HCT116 (cell line): ENCODE measurements around the gene KIAA1328. TPM values are rescaled to one million over a fixed set of nuclear protein-coding genes. Genes with fewer than 3 reads are reported as not detected.

Experiments used
- ATAC-seq: fragments of 200-7000 bp; cut with Tn5 transposase; 2 replicates; pipeline ENCODE4 v1.9.1; 2020; ENCODE audit warnings: mild to moderate bottlenecking, moderate library complexity
- BruUV-seq: library from RNA; stranded (reverse); fragments of 400-500 nt; replicated peaks from 2 replicates; lab custom pipeline; 2021; lab: Mats Ljungman, UMichigan
- CTCF ChIA-PET: fragments of 300-600 bp; sonication (Branson Sonifier 250); formaldehyde crosslinking; loops from one replicate; lab custom pipeline; 2021; ENCODE audit warnings: antibody characterized with exemption; lab: Charles Lee
- POLR2A ChIA-PET: fragments of 300-600, 350-600 bp; sonication (Branson Sonifier 250); formaldehyde crosslinking; loops from one replicate; lab custom pipeline; 2021; ENCODE audit warnings: antibody characterized with exemption; lab: Charles Lee
- RAD21 ChIA-PET, 2 experiments: fragments of 300-600 bp; sonication (Branson Sonifier 250); formaldehyde crosslinking; loops; one replicate each; lab custom pipeline; 2023; ENCODE audit warnings: low total read pairs in 2 of 2; ENCODE audit not compliant: uncharacterized antibody in 2 of 2, unreplicated experiment in 2 of 2, low non-redundant PET in 1 of 2; lab: Charles Lee
- DNase-seq: peaks from one replicate; pipeline ENCODE4 v3.0.0-alpha.2; 2010; ENCODE audit warnings: low read depth, low spot score
- H2AFZ ChIP-seq: fragments of 200-600 bp; shearing (Covaris generic), sonication (generic); 2 replicates; pipeline ENCODE4 v1.6.1; 2017; ENCODE audit warnings: low read depth, mixed run types, mixed read lengths, antibody characterized with exemption, low read length; ENCODE audit not compliant: poor library complexity, severe bottlenecking
- H3K27ac ChIP-seq: 2 replicates; pipeline ENCODE4 v1.5.1; 2012; ENCODE audit warnings: low read depth, low read length
- H3K27me3 ChIP-seq: fragments of 200-600 bp; sonication (generic); 2 replicates; pipeline ENCODE4 v1.6.1; 2016; ENCODE audit warnings: mixed run types, low read length, mixed read lengths; ENCODE audit not compliant: insufficient read depth
- H3K36me3 ChIP-seq, 2 experiments: fragments of 200-500 bp in 1 of 2; fragments of 200-600 bp in 1 of 2; sonication (Bioruptor generic) in 1 of 2; sonication (generic) in 1 of 2; 2 replicates each; pipeline versions ENCODE4 v1.5.1 to v1.6.1; 2014 to 2016; ENCODE audit warnings: low read length in 2 of 2, inconsistent platforms in 1 of 2, mixed read lengths in 1 of 2, mixed run types in 1 of 2; ENCODE audit not compliant: insufficient read depth in 2 of 2, control insufficient read depth in 1 of 2
- H3K4me1 ChIP-seq, 2 experiments: fragments of 200-600 bp in 1 of 2; sonication (generic) in 1 of 2; 2 replicates each; pipeline versions ENCODE4 v1.5.1 to v1.6.1; 2012 to 2017; ENCODE audit warnings: low read length in 2 of 2, inconsistent platforms in 1 of 2, mild to moderate bottlenecking in 1 of 2, mixed read lengths in 1 of 2, mixed run types in 1 of 2, moderate library complexity in 1 of 2; ENCODE audit not compliant: insufficient read depth in 2 of 2, control insufficient read depth in 1 of 2
- H3K4me2 ChIP-seq: fragments of 200-600 bp; sonication (generic); 2 replicates; pipeline ENCODE4 v1.6.1; 2017; ENCODE audit warnings: mixed run types, low read length, mixed read lengths
- H3K4me3 ChIP-seq, 2 experiments: fragments of 200-600 bp in 1 of 2; sonication (generic) in 1 of 2; replicated peaks in 1 of 2; 2 replicates each; pipeline ENCODE4 v1.5.1; 2011 to 2016; ENCODE audit warnings: low read length in 2 of 2, control low read depth in 1 of 2, low read depth in 1 of 2, mild to moderate bottlenecking in 1 of 2, mixed read lengths in 1 of 2, mixed run types in 1 of 2
- H3K79me2 ChIP-seq: fragments of 200-600 bp; sonication (generic); 2 replicates; pipeline ENCODE4 v1.6.1; 2017; ENCODE audit warnings: mild to moderate bottlenecking, mixed run types, low read length, moderate library complexity, mixed read lengths; ENCODE audit not compliant: insufficient read depth
- H3K9ac ChIP-seq: fragments of 200-600 bp; sonication (generic); 2 replicates; pipeline ENCODE4 v1.6.1; 2016; ENCODE audit warnings: low read length, mixed read lengths
- H3K9me2 ChIP-seq: fragments of 200-600 bp; sonication (generic), shearing (Covaris generic); 2 replicates; pipeline ENCODE4 v1.6.1; 2017; ENCODE audit warnings: mixed run types, mild to moderate bottlenecking, moderate library complexity; ENCODE audit not compliant: insufficient read depth
- H3K9me3 ChIP-seq, 2 experiments: fragments of 200-500 bp in 1 of 2; fragments of 200-600 bp in 1 of 2; sonication (Bioruptor generic) in 1 of 2; sonication (generic) in 1 of 2; 2 replicates each; pipeline ENCODE4 v1.6.1; 2014 to 2017; ENCODE audit warnings: low read length in 2 of 2, mixed read lengths in 2 of 2, inconsistent platforms in 1 of 2, low read depth in 1 of 2, mild to moderate bottlenecking in 1 of 2, mixed run types in 1 of 2, moderate library complexity in 1 of 2; ENCODE audit not compliant: control insufficient read depth in 1 of 2, insufficient read depth in 1 of 2
- H4K20me1 ChIP-seq: fragments of 200-600 bp; sonication (generic), shearing (Covaris generic); 2 replicates; pipeline ENCODE4 v1.6.1; 2017; ENCODE audit warnings: mixed run types, mild to moderate bottlenecking, moderate library complexity; ENCODE audit not compliant: insufficient read depth
- CBX3 ChIP-seq: IDR thresholded peaks from 2 replicates; pipeline ENCODE4 v1.6.1; 2012; ENCODE audit warnings: low read depth
- CEBPB ChIP-seq: IDR thresholded peaks from 2 replicates; pipeline ENCODE4 v1.6.1; 2012; ENCODE audit warnings: low read depth
- CTCF ChIP-seq, 3 experiments: fragments of 200-600 bp in 1 of 3; sonication (generic) in 1 of 3; IDR thresholded peaks in 2 of 3; conservative IDR thresholded peaks in 1 of 3; 2 replicates each; pipeline ENCODE4 v1.5.1; 2012 to 2017; ENCODE audit warnings: low read depth in 2 of 3, low read length in 2 of 3, antibody characterized with exemption in 1 of 3, borderline replicate concordance in 1 of 3, control low read depth in 1 of 3, mild to moderate bottlenecking in 1 of 3, mixed read lengths in 1 of 3, mixed run types in 1 of 3, moderate library complexity in 1 of 3; ENCODE audit not compliant: insufficient read depth in 1 of 3
- EGR1 ChIP-seq: IDR thresholded peaks from 2 replicates; pipeline ENCODE4 v1.6.1; 2012; ENCODE audit warnings: low read depth
- EZH2 ChIP-seq: fragments of 200-600 bp; sonication (generic); IDR thresholded peaks from 2 replicates; pipeline ENCODE4 v1.6.1; 2017; ENCODE audit warnings: antibody characterized with exemption, mixed run types
- FOSL1 ChIP-seq: IDR thresholded peaks from 2 replicates; pipeline ENCODE4 v1.6.1; 2012; ENCODE audit warnings: low read depth
- JUND ChIP-seq: IDR thresholded peaks from 2 replicates; pipeline ENCODE4 v1.6.1; 2012
- MAX ChIP-seq: IDR thresholded peaks from 2 replicates; pipeline ENCODE4 v1.6.1; 2012
- POLR2AphosphoS5 ChIP-seq: IDR thresholded peaks from 2 replicates; pipeline ENCODE4 v1.6.1; 2011; ENCODE audit warnings: mild to moderate bottlenecking, low read depth, low read length, moderate library complexity
- RAD21 ChIP-seq: IDR thresholded peaks from 2 replicates; pipeline ENCODE4 v1.6.1; 2012; ENCODE audit warnings: low read depth, mild to moderate bottlenecking
- REST ChIP-seq: IDR thresholded peaks from 2 replicates; pipeline ENCODE4 v1.6.1; 2012; ENCODE audit warnings: low read depth
- SIN3A ChIP-seq: IDR thresholded peaks from 2 replicates; pipeline ENCODE4 v1.6.1; 2012; ENCODE audit warnings: low read depth
- SP1 ChIP-seq: IDR thresholded peaks from 2 replicates; pipeline ENCODE4 v1.6.1; 2012; ENCODE audit warnings: low read depth
- SRF ChIP-seq: IDR thresholded peaks from 2 replicates; pipeline ENCODE4 v1.6.1; 2012; ENCODE audit warnings: low read depth
- YY1 ChIP-seq: IDR thresholded peaks from 2 replicates; pipeline ENCODE4 v1.6.1; 2011; ENCODE audit warnings: low read length, low read depth, moderate library complexity, mild to moderate bottlenecking; ENCODE audit not compliant: insufficient replicate concordance; ENCODE audit errors: extremely low read depth
- ZBTB33 ChIP-seq: IDR thresholded peaks from 2 replicates; pipeline ENCODE4 v1.6.1; 2011; ENCODE audit warnings: mild to moderate bottlenecking, low read length, moderate library complexity; ENCODE audit not compliant: insufficient replicate concordance; ENCODE audit errors: extremely low read depth
- ZFX ChIP-seq: fragments of 450-650 bp; IDR thresholded peaks from 2 replicates; pipeline ENCODE4 v1.6.1; 2017
- ZNF274 ChIP-seq: fragments of 200-500 bp; sonication (Bioruptor generic); IDR thresholded peaks from 2 replicates; pipeline ENCODE4 v1.6.1; 2014; ENCODE audit warnings: mild to moderate bottlenecking, low read depth, low read length, inconsistent platforms
- intact Hi-C: fragments of 100-400 bp; cut with micrococcal nuclease; formaldehyde crosslinking; loops from 2 replicates; pipeline ENCODE4 v1.10.0; 2022
- total RNA-seq: library from RNA; stranded (reverse); gene quantifications from one replicate; pipeline ENCODE4 v1.2.1, GENCODE V29; 2021; ENCODE audit not compliant: unreplicated experiment

KIAA1328 gene
- total RNA-seq, 1 experiment from 2014 or later: 5.2 TPM

- intact Hi-C loops: no loop called here
- no peak for ATAC-seq
- BruUV-seq: no TSS peak
Observed at GRCh38 chr18:37259711-37260110, 430.8 kb downstream of the KIAA1328 start.

More at GRCh38 chr18:37259711-37260110, 430.8 kb downstream of the KIAA1328 start:
- DNase-seq: no peak
- Histone ChIP-seq H3K27ac (no peak overlapping the region), H3K79me2 (no peaks in the 10 kb centered on the region), H2AFZ (no peak overlapping the region), H3K9ac (no peak overlapping the region), H3K4me3 (no peak overlapping the region), H3K4me2 (no peak overlapping the region), H3K36me3 (no peaks in the 10 kb centered on the region), H3K4me1 (no peaks in the 10 kb centered on the region), H3K27me3 (peaks cover 29% of the 10 kb centered on the region), H4K20me1 (no peaks in the 10 kb centered on the region), H3K9me3 (no peaks in the 10 kb centered on the region), H3K9me2 (no peaks in the 10 kb centered on the region)
- CTCF ChIA-PET: no interaction called here
- POLR2A ChIA-PET: no interaction called here
- no peak for TF ChIP-seq ZNF274
- no peak for TF ChIP-seq FOSL1
- no peak for TF ChIP-seq SIN3A
- TF ChIP-seq RAD21: no peak
- no peak for TF ChIP-seq CTCF (IDR thresholded peaks at IDR 0.05 in 2 of 3, conservative IDR thresholded peaks at IDR 0.05 in 1 of 3; ENCODE audit: borderline replicate concordance in 1 of 3, insufficient read depth in 1 of 3, low read depth in 2 of 3, low read length in 2 of 3)
- no peak for TF ChIP-seq CBX3
- no peak for TF ChIP-seq ZBTB33
- no peak for TF ChIP-seq JUND
- TF ChIP-seq SP1: no peak
- TF ChIP-seq YY1: no peak
- TF ChIP-seq REST: no peak
- no peak for TF ChIP-seq SRF
- TF ChIP-seq CEBPB: no peak
- TF ChIP-seq EZH2: no peak
- no peak for TF ChIP-seq MAX
- TF ChIP-seq EGR1: no peak
- TF ChIP-seq ZFX: no peak
- TF ChIP-seq POLR2AphosphoS5: no peak
- RAD21 ChIA-PET: no interaction called here
